ENCODE results near the gene ARL5A. TPM values are rescaled to one million over a fixed set of nuclear protein-coding genes. Genes with fewer than 3 reads are reported as not detected.

ARL5A gene
- total and polyA plus RNA-seq, 2 of the 4 experiments (the other 2 are of a cell fraction), result 22.3 to 45.5 TPM

DNA sequence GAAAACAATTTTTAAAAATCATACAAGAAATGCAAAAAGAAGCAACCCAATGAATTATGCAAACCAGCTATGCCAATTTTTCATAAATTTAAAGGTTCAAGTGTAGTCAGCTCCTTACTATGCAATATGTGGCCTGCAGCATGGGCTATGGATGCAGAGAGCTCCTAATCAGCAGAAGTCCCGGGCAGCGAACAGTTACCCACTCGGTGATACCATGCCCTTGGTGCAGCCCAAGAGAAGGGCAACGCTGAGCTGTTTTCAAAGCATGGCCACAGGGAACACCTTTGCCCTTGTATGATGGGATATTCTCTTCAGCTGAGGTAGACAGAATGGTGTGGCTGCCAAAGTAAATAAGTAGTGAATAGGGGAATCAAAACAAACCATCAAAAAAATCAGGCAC, 17.3 kb upstream of the ARL5A start:
- dilution Hi-C loops (cut with HindIII; ENCODE audit: low sequenced_read_pairs, unreplicated experiment), result no loop called here
- H3K27me3 ChIP-seq (ENCODE audit: control insufficient read depth, insufficient read depth, low read length), result no peaks in the 10 kb centered on the region
- H2BK20ac ChIP-seq (ENCODE audit: low read depth, low read length), result no peak overlapping the region
- H3K27ac ChIP-seq (ENCODE audit: insufficient read depth, low read length), result no peak overlapping the region
- H3K4me2 ChIP-seq (ENCODE audit: low read depth, low read length), result no peak overlapping the region
- no peaks in the 10 kb centered on the region for H3K4me1 ChIP-seq (ENCODE audit: control insufficient read depth, insufficient read depth, low read length)
- H3K14ac ChIP-seq (replicated peaks; ENCODE audit: low read depth, low read length), result no peak overlapping the region
- H3K36me3 ChIP-seq (ENCODE audit: control insufficient read depth, insufficient read depth, low read length), result no peaks in the 10 kb centered on the region
- no peak overlapping the region for H4K5ac ChIP-seq (ENCODE audit: low read depth, low read length)
- ChIA-PET POLR2A (ENCODE audit: unreplicated experiment) (no interaction called here), CTCF (no interaction called here)
- no peak overlapping the region for H3K23ac ChIP-seq (ENCODE audit: low read depth, low read length)
- DNase-seq (no peak), ATAC-seq (ENCODE audit: low read depth) (no peak)
- no peak overlapping the region for H3K18ac ChIP-seq (ENCODE audit: low read depth, low read length)
- in situ Hi-C loops (cut with MboI; ENCODE audit: low sequenced_read_pairs), result no loop called here
- H4K91ac ChIP-seq (ENCODE audit: insufficient read depth, low read depth, low read length), result no peak overlapping the region
- no peak overlapping the region for H3K9ac ChIP-seq (ENCODE audit: low read depth, low read length)
- TF ChIP-seq MAZ (IDR thresholded peaks at IDR 0.05; ENCODE audit: borderline replicate concordance, low read depth, low read length) (no peak), MXI1 (IDR thresholded peaks at IDR 0.05; ENCODE audit: borderline replicate concordance, low read depth, low read length) (no peak), POLR2A (IDR thresholded peaks at IDR 0.05; ENCODE audit: low read depth, low read length) (no peak), RFX5 (IDR thresholded peaks at IDR 0.05; ENCODE audit: low read depth, low read length) (no peak), FOS (IDR thresholded peaks at IDR 0.05; ENCODE audit: low read depth, low read length) (no peak)
- TF ChIP-seq, protein P1, sequence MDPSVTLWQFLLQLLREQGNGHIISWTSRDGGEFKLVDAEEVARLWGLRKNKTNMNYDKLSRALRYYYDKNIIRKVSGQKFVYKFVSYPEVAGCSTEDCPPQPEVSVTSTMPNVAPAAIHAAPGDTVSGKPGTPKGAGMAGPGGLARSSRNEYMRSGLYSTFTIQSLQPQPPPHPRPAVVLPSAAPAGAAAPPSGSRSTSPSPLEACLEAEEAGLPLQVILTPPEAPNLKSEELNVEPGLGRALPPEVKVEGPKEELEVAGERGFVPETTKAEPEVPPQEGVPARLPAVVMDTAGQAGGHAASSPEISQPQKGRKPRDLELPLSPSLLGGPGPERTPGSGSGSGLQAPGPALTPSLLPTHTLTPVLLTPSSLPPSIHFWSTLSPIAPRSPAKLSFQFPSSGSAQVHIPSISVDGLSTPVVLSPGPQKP (IDR thresholded peaks at IDR 0.05; ENCODE audit: borderline replicate concordance, low read depth, low read length), result no peak
- BruUV-seq (replicated peaks), result no TSS peak
- H2BK5ac ChIP-seq (ENCODE audit: low read depth, low read length, poor library complexity, severe bottlenecking), result no peak overlapping the region
- no peaks in the 10 kb centered on the region for H3K9me3 ChIP-seq (ENCODE audit: control insufficient read depth, insufficient read depth, low read length)
- intact Hi-C loops (cut with micrococcal nuclease), result no loop called here
- H3K4me3 ChIP-seq (ENCODE audit: insufficient read depth, low read depth, low read length), result no peak overlapping the region
- no CpG with 5 or more reads among the region's 4 CpGs for WGBS, 2 experiments (ENCODE audit: extremely low coverage in 2 of 2, insufficient read length in 1 of 2)
- H3K56ac ChIP-seq (ENCODE audit: extremely low read depth, insufficient read depth, low read length), result no peak overlapping the region
- no peak overlapping the region for H2AFZ ChIP-seq (replicated peaks; ENCODE audit: low read length, poor library complexity)
- H2AK9ac ChIP-seq (replicated peaks; ENCODE audit: low read depth, low read length, poor library complexity), result no peak overlapping the region
- H4K8ac ChIP-seq (ENCODE audit: low read depth in 2 of 2, low read length in 2 of 2), result no peak overlapping the region
- H3K79me1 ChIP-seq (ENCODE audit: low read depth in 1 of 2, low read length in 2 of 2), result no peaks in the 10 kb centered on the region
- H2BK15ac ChIP-seq (ENCODE audit: low read depth, low read length), result no peak overlapping the region
- H4K20me1 ChIP-seq (ENCODE audit: insufficient read depth, low read length), result no peaks in the 10 kb centered on the region
- H2AK5ac ChIP-seq (ENCODE audit: low read depth, low read length), result no peak overlapping the region
- no peaks in the 10 kb centered on the region for H3K9me1 ChIP-seq (ENCODE audit: insufficient read depth, low read length)
- no peak overlapping the region for H2BK120ac ChIP-seq (ENCODE audit: low read depth, low read length)
- no peak overlapping the region for H3K4ac ChIP-seq (ENCODE audit: low read depth, low read length)

Measured in IMR-90 (cell line).